Choroid plexus epithelial cell (primary cell): Measurements from ENCODE around the gene TRIM29.
A peak's percentile ranks its signal among the peaks of the same experiment; 100 is the strongest.

Experiments
- DNase-seq: peaks from one replicate; pipeline ENCODE4 v3.0.0-alpha.2; 2010; ENCODE audit warnings: low read depth
- H3K4me3 ChIP-seq: 2 replicates; pipeline ENCODE4 v1.5.1; 2011; ENCODE audit warnings: low read depth, mild to moderate bottlenecking, control low read depth, low read length, moderate library complexity
- CTCF ChIP-seq: conservative IDR thresholded peaks from 2 replicates; pipeline ENCODE4 v1.5.1; 2011; ENCODE audit warnings: low read depth, mild to moderate bottlenecking, control low read depth, inconsistent platforms, low read length, moderate library complexity

Gene TRIM29

GRCh38 chr11:120079750-120080610, 57.9 kb downstream of the TRIM29 start:
- peak; percentile 22 for TF ChIP-seq CTCF
- no peak overlapping the region for H3K4me3 ChIP-seq
- no peak for DNase-seq

DNA sequence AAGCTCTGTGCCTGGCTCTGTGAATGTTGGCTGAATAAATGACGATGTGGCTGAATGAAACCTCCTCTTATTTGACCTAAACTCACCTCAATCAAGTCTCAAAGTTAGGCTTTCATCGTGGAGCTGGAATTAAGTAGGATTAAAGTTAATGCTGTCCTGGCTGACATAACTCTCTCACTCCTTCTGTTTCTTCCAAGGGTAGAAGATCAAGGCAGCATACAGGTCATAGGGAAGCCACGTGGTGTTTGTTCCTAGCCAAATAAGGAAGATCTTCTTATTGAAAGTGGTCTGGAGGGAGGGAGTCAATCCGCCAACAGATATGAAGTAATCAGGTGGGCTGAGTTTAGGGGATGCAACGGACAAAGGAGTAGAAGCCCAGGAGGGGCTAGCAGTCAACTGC, 59.5 kb downstream of the TRIM29 start:
- no peak for DNase-seq
- no peak for TF ChIP-seq CTCF
- H3K4me3 ChIP-seq = no peak overlapping the region

GRCh38 chr11:120074076-120074475, 63.8 kb downstream of the TRIM29 start:
- TF ChIP-seq CTCF = no peak
- no peak for DNase-seq
- no peak overlapping the region for H3K4me3 ChIP-seq

DNA sequence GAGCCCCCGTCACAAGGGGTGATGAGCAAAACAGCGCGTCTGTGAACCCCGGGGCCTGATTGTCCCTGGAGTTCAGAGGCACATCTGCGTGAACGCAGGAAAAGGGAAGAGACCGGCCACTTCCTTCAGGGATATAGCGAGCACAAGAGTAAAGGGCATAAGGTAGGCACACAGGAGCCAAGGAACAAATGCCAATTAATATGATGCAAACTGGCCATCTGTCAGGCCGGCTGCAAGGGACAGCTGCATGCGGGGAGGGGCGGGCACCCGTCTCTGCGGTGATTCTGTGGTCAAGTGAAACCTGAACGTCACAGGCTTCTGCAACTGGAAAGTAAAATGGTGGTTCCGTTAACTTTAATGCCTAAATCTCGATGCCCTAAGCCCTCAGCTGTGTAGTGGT, 64.7 kb downstream of the TRIM29 start:
- DNase-seq = no peak
- no peak overlapping the region for H3K4me3 ChIP-seq
- TF ChIP-seq CTCF = no peak

GRCh38 chr11:120068114-120068573, 69.8 kb downstream of the TRIM29 start:
- peak overlapping the region; percentile 14 for H3K4me3 ChIP-seq
- peak; percentile 62 for DNase-seq
- no peak for TF ChIP-seq CTCF

GRCh38 chr11:120067438-120068113, 70.3 kb downstream of the TRIM29 start:
- no peak for DNase-seq
- TF ChIP-seq CTCF = no peak
- H3K4me3 ChIP-seq = no peak overlapping the region
